ENCODE results near the gene SHISA5. TPM values are rescaled to one million over a fixed set of nuclear protein-coding genes. Genes with fewer than 3 reads are reported as not detected.

The SHISA5 gene
- total and polyA plus RNA-seq, 2 experiments from 2014 or later = 146 to 166 TPM

DNA sequence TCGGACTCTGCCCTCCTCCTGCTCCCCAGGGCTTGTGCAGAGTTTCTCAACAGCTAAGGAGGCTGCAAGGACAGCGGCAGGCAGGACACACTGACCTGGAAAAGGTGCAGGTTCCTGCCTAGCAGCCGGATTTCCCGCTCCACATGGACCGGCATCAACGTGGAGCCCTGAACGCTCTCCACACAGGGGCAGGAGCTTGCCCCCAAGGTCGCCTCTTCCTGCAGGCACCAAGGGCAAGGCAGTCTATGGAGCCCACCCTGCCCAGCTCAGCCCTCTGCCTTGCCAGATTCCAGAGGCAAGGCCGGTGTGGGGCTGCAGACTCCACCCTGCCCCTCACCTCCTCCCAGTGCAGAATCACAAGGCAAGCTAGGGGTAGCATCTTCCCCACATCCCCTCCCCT is 84.8 kb downstream of the SHISA5 start:
- no peak overlapping the region for H3K4me3 Mint-ChIP-seq
- no peaks in the 10 kb centered on the region for H3F3A ChIP-seq (replicated peaks; ENCODE audit: low read depth)
- H3K4me3 ChIP-seq = no peak overlapping the region
- H4K20me1 ChIP-seq (replicated peaks; ENCODE audit: insufficient read depth) = peaks cover 16% of the 10 kb centered on the region; the same call in 1 of the 2 replicates
- no peaks in the 10 kb centered on the region for H3K9me3 Mint-ChIP-seq
- no peak overlapping the region for H3K4me2 ChIP-seq
- peaks cover 18% of the 10 kb centered on the region for H3K79me2 ChIP-seq (replicated peaks; ENCODE audit: insufficient read depth)
- no peak overlapping the region for H3K27ac ChIP-seq (ENCODE audit: low read depth)
- ATAC-seq = no peak
- DNase-seq (ENCODE audit: low spot score) = no peak
- H2AFZ ChIP-seq = no peak overlapping the region
- peaks cover 11% of the 10 kb centered on the region; the same call in 1 of the 2 replicates for H3K36me3 ChIP-seq (ENCODE audit: insufficient read depth)
- TF ChIP-seq POLR2AphosphoS5 (IDR thresholded peaks at IDR 0.05; ENCODE audit: low read depth) (no peak), EZH2 (IDR thresholded peaks at IDR 0.05; ENCODE audit: low read depth, unreplicated experiment) (no peak), JUNB (IDR thresholded peaks at IDR 0.05; ENCODE audit: unreplicated experiment) (no peak), CREB1 (CRISPR knock-in tag; IDR thresholded peaks at IDR 0.05; ENCODE audit: low read depth) (no peak), ZNF331 (CRISPR knock-in tag; IDR thresholded peaks at IDR 0.05; ENCODE audit: low read depth) (no peak), STAT1 (IDR thresholded peaks at IDR 0.05; ENCODE audit: unreplicated experiment) (no peak), NANOG (IDR thresholded peaks at IDR 0.05; ENCODE audit: borderline replicate concordance) (no peak), EZH2phosphoT487 (IDR thresholded peaks at IDR 0.05; ENCODE audit: unreplicated experiment) (no peak), ZNF114 (CRISPR knock-in tag; IDR thresholded peaks at IDR 0.05) (no peak)
- TF ChIP-seq, protein P1, sequence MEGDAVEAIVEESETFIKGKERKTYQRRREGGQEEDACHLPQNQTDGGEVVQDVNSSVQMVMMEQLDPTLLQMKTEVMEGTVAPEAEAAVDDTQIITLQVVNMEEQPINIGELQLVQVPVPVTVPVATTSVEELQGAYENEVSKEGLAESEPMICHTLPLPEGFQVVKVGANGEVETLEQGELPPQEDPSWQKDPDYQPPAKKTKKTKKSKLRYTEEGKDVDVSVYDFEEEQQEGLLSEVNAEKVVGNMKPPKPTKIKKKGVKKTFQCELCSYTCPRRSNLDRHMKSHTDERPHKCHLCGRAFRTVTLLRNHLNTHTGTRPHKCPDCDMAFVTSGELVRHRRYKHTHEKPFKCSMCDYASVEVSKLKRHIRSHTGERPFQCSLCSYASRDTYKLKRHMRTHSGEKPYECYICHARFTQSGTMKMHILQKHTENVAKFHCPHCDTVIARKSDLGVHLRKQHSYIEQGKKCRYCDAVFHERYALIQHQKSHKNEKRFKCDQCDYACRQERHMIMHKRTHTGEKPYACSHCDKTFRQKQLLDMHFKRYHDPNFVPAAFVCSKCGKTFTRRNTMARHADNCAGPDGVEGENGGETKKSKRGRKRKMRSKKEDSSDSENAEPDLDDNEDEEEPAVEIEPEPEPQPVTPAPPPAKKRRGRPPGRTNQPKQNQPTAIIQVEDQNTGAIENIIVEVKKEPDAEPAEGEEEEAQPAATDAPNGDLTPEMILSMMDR (conservative IDR thresholded peaks at IDR 0.05; ENCODE audit: low read depth in 2 of 2) = no peak
- TF ChIP-seq, protein P2, sequence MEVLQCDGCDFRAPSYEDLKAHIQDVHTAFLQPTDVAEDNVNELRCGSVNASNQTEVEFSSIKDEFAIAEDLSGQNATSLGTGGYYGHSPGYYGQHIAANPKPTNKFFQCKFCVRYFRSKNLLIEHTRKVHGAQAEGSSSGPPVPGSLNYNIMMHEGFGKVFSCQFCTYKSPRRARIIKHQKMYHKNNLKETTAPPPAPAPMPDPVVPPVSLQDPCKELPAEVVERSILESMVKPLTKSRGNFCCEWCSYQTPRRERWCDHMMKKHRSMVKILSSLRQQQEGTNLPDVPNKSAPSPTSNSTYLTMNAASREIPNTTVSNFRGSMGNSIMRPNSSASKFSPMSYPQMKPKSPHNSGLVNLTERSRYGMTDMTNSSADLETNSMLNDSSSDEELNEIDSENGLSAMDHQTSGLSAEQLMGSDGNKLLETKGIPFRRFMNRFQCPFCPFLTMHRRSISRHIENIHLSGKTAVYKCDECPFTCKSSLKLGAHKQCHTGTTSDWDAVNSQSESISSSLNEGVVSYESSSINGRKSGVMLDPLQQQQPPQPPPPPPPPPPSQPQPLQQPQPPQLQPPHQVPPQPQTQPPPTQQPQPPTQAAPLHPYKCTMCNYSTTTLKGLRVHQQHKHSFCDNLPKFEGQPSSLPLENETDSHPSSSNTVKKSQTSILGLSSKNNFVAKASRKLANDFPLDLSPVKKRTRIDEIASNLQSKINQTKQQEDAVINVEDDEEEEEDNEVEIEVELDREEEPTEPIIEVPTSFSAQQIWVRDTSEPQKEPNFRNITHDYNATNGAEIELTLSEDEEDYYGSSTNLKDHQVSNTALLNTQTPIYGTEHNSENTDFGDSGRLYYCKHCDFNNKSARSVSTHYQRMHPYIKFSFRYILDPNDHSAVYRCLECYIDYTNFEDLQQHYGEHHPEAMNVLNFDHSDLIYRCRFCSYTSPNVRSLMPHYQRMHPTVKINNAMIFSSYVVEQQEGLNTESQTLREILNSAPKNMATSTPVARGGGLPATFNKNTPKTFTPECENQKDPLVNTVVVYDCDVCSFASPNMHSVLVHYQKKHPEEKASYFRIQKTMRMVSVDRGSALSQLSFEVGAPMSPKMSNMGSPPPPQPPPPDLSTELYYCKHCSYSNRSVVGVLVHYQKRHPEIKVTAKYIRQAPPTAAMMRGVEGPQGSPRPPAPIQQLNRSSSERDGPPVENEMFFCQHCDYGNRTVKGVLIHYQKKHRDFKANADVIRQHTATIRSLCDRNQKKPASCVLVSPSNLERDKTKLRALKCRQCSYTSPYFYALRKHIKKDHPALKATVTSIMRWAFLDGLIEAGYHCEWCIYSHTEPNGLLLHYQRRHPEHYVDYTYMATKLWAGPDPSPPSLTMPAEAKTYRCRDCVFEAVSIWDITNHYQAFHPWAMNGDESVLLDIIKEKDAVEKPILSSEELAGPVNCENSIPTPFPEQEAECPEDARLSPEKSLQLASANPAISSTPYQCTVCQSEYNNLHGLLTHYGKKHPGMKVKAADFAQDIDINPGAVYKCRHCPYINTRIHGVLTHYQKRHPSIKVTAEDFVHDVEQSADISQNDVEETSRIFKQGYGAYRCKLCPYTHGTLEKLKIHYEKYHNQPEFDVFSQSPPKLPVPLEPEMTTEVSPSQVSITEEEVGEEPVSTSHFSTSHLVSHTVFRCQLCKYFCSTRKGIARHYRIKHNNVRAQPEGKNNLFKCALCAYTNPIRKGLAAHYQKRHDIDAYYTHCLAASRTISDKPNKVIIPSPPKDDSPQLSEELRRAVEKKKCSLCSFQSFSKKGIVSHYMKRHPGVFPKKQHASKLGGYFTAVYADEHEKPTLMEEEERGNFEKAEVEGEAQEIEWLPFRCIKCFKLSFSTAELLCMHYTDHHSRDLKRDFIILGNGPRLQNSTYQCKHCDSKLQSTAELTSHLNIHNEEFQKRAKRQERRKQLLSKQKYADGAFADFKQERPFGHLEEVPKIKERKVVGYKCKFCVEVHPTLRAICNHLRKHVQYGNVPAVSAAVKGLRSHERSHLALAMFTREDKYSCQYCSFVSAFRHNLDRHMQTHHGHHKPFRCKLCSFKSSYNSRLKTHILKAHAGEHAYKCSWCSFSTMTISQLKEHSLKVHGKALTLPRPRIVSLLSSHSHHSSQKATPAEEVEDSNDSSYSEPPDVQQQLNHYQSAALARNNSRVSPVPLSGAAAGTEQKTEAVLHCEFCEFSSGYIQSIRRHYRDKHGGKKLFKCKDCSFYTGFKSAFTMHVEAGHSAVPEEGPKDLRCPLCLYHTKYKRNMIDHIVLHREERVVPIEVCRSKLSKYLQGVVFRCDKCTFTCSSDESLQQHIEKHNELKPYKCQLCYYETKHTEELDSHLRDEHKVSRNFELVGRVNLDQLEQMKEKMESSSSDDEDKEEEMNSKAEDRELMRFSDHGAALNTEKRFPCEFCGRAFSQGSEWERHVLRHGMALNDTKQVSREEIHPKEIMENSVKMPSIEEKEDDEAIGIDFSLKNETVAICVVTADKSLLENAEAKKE (CRISPR knock-in tag; IDR thresholded peaks at IDR 0.05) = no peak
- TF ChIP-seq, protein P3, sequence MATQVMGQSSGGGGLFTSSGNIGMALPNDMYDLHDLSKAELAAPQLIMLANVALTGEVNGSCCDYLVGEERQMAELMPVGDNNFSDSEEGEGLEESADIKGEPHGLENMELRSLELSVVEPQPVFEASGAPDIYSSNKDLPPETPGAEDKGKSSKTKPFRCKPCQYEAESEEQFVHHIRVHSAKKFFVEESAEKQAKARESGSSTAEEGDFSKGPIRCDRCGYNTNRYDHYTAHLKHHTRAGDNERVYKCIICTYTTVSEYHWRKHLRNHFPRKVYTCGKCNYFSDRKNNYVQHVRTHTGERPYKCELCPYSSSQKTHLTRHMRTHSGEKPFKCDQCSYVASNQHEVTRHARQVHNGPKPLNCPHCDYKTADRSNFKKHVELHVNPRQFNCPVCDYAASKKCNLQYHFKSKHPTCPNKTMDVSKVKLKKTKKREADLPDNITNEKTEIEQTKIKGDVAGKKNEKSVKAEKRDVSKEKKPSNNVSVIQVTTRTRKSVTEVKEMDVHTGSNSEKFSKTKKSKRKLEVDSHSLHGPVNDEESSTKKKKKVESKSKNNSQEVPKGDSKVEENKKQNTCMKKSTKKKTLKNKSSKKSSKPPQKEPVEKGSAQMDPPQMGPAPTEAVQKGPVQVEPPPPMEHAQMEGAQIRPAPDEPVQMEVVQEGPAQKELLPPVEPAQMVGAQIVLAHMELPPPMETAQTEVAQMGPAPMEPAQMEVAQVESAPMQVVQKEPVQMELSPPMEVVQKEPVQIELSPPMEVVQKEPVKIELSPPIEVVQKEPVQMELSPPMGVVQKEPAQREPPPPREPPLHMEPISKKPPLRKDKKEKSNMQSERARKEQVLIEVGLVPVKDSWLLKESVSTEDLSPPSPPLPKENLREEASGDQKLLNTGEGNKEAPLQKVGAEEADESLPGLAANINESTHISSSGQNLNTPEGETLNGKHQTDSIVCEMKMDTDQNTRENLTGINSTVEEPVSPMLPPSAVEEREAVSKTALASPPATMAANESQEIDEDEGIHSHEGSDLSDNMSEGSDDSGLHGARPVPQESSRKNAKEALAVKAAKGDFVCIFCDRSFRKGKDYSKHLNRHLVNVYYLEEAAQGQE (IDR thresholded peaks at IDR 0.05; ENCODE audit: unreplicated experiment) = no peak
- TF ChIP-seq, protein P4, sequence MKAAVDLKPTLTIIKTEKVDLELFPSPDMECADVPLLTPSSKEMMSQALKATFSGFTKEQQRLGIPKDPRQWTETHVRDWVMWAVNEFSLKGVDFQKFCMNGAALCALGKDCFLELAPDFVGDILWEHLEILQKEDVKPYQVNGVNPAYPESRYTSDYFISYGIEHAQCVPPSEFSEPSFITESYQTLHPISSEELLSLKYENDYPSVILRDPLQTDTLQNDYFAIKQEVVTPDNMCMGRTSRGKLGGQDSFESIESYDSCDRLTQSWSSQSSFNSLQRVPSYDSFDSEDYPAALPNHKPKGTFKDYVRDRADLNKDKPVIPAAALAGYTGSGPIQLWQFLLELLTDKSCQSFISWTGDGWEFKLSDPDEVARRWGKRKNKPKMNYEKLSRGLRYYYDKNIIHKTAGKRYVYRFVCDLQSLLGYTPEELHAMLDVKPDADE (IDR thresholded peaks at IDR 0.05) = no peak
- no peaks in the 10 kb centered on the region for H3K9me2 ChIP-seq (ENCODE audit: insufficient read depth)
- no peaks in the 10 kb centered on the region for H3K4me1 ChIP-seq (ENCODE audit: insufficient read depth)
- peaks cover 10% of the 10 kb centered on the region for H3K27me3 Mint-ChIP-seq (ENCODE audit: insufficient read depth, low read depth, poor library complexity)
- no peaks in the 10 kb centered on the region for H3K27me3 ChIP-seq (ENCODE audit: insufficient read depth)
- H3K36me3 Mint-ChIP-seq (ENCODE audit: low read depth) = peaks cover 70% of the 10 kb centered on the region
- H3K27ac Mint-ChIP-seq = no peak overlapping the region
- peaks cover 3% of the 10 kb centered on the region; the same call in 1 of the 3 replicates for H3K4me1 Mint-ChIP-seq

Measured in GM23338 (cell line).